Endodermal cell (in vitro differentiated cells): Measurements from ENCODE around the gene ARF6. TPM values are rescaled to one million over a fixed set of nuclear protein-coding genes. Genes with fewer than 3 reads are reported as not detected.
"Not testable (repeated sequence)": the region's sequence is repeated elsewhere in the genome, so short reads cannot be mapped to it uniquely, and the experiment has no call there.

Source experiments
- DNase-seq: peaks from one replicate; pipeline ENCODE4 v3.0.0-alpha.2; 2017
- H3K27ac ChIP-seq: 2 replicates; pipeline ENCODE4 v1.5.1; 2013; ENCODE audit warnings: mild to moderate bottlenecking, low read depth, low read length, moderate library complexity
- H3K27me3 ChIP-seq: 2 replicates; pipeline ENCODE4 v1.6.1; 2013; ENCODE audit warnings: mild to moderate bottlenecking, low read length, moderate library complexity; ENCODE audit not compliant: insufficient read depth, control insufficient read depth, poor library complexity, severe bottlenecking
- H3K36me3 ChIP-seq: 2 replicates; pipeline ENCODE4 v1.7.0; 2013; ENCODE audit warnings: mild to moderate bottlenecking, low read length, moderate library complexity; ENCODE audit not compliant: control insufficient read depth, insufficient read depth
- H3K4me1 ChIP-seq: one replicate; pipeline ENCODE4 v1.7.0; 2013; ENCODE audit warnings: low read length; ENCODE audit not compliant: control insufficient read depth, insufficient read depth
- H3K4me3 ChIP-seq: 2 replicates; pipeline ENCODE4 v1.5.1; 2013; ENCODE audit warnings: mild to moderate bottlenecking, low read length, moderate library complexity
- H3K9ac ChIP-seq: 2 replicates; pipeline ENCODE4 v1.6.1; 2013; ENCODE audit warnings: mild to moderate bottlenecking, low read length, moderate library complexity; ENCODE audit not compliant: poor library complexity, severe bottlenecking; ENCODE audit errors: extremely low read depth
- H3K9me3 ChIP-seq: 2 replicates; pipeline ENCODE4 v1.6.1; 2013; ENCODE audit warnings: mild to moderate bottlenecking, low read length, moderate library complexity; ENCODE audit not compliant: control insufficient read depth
- H3K27ac Mint-ChIP-seq: 2 replicates; pipeline ENCODE4 v1.8.0; 2020; ENCODE audit warnings: mixed read lengths
- H3K27me3 Mint-ChIP-seq: 2 replicates; pipeline ENCODE4 v1.8.0; 2021; ENCODE audit warnings: mild to moderate bottlenecking, mixed read lengths; ENCODE audit not compliant: insufficient read depth
- H3K36me3 Mint-ChIP-seq: 2 replicates; pipeline ENCODE4 v1.8.0; 2020; ENCODE audit warnings: low read depth, mixed read lengths
- H3K4me1 Mint-ChIP-seq: 2 replicates; pipeline ENCODE4 v1.8.0; 2020; ENCODE audit warnings: mixed read lengths
- H3K4me3 Mint-ChIP-seq: 2 replicates; pipeline ENCODE4 v1.8.0; 2020; ENCODE audit warnings: mild to moderate bottlenecking, moderate library complexity, mixed read lengths
- H3K9me3 Mint-ChIP-seq: 2 replicates; pipeline ENCODE4 v1.8.0; 2020; ENCODE audit warnings: mild to moderate bottlenecking, mixed read lengths
- WGBS, 2 experiments: methylation state at CpG; one replicate each; pipeline versions ENCODE4 v1.1.5 to v1.1.7; 2013; ENCODE audit warnings: missing lambda C conversion rate in 2 of 2, mixed read lengths in 1 of 2; ENCODE audit not compliant: insufficient coverage in 1 of 2, insufficient read length in 1 of 2; 5-methylcytosine and 5-hydroxymethylcytosine counted together
- total RNA-seq, 2 donors: library from RNA; stranded (reverse); fragmentation: NEBNext Ultra II Directional in 1 of 2; extraction: Animal tissue kit (Norgen Biotek cat#: 25700) in 1 of 2; gene quantifications; 2 replicates in 1 of 2; 3 replicates in 1 of 2; pipeline ENCODE4 v1.2.1, GENCODE V29; 2021
- TF ChIP-seq, protein P1 (sequence below): fragments of 200-600 bp; sonication (generic); conservative IDR thresholded peaks from 2 replicates; pipeline ENCODE4 v1.5.0; 2021; ENCODE audit warnings: antibody characterized with exemption, mild to moderate bottlenecking

Gene ARF6
- total RNA-seq, 2 donors from 2014 or later: 45.2 to 46.7 TPM

DNA sequence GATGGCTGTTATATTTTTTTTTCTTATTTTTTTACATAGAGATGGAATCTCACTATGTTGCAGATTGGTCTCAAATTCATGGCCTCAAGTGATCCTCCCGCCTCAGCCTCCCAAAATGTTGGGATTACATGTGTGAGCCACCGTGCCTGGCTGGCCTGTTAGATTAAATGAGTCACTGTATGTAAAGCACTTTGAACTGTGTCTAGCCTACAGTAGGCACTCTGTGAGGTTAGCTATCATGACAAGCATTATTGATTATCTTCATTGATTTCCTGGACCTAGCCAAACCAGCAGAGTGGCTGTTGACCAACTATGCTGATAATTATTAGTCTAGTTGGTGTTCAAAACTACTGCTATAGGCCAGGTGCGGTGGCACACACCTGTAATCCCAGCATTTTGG, 42.6 kb downstream of the ARF6 start:
- 94 to 97% methylated on average over 3 of the region's 3 CpGs for WGBS, 2 experiments
- Histone ChIP-seq H3K9me3 (no peaks in the 10 kb centered on the region), H3K27ac (no peak overlapping the region), H3K4me1 (no peaks in the 10 kb centered on the region), H3K4me3 (no peak overlapping the region), H3K27me3 (no peaks in the 10 kb centered on the region), H3K9ac (no peak overlapping the region), H3K36me3 (no peaks in the 10 kb centered on the region)
- Mint-ChIP-seq H3K27me3 (no peaks in the 10 kb centered on the region), H3K4me1 (no peaks in the 10 kb centered on the region), H3K9me3 (peaks cover 36% of the 10 kb centered on the region), H3K36me3 (peaks cover 2% of the 10 kb centered on the region), H3K4me3 (no peak overlapping the region), H3K27ac (no peak overlapping the region)
- no peak for DNase-seq
- TF ChIP-seq, protein P1, sequence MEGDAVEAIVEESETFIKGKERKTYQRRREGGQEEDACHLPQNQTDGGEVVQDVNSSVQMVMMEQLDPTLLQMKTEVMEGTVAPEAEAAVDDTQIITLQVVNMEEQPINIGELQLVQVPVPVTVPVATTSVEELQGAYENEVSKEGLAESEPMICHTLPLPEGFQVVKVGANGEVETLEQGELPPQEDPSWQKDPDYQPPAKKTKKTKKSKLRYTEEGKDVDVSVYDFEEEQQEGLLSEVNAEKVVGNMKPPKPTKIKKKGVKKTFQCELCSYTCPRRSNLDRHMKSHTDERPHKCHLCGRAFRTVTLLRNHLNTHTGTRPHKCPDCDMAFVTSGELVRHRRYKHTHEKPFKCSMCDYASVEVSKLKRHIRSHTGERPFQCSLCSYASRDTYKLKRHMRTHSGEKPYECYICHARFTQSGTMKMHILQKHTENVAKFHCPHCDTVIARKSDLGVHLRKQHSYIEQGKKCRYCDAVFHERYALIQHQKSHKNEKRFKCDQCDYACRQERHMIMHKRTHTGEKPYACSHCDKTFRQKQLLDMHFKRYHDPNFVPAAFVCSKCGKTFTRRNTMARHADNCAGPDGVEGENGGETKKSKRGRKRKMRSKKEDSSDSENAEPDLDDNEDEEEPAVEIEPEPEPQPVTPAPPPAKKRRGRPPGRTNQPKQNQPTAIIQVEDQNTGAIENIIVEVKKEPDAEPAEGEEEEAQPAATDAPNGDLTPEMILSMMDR: no peak

- WGBS, 2 experiments: 93% methylated on average over 2 of the region's 2 CpGs; no CpG with 5 or more reads in 1 of the 2 experiments
- H3K36me3 ChIP-seq, H3K36me3 Mint-ChIP-seq, H3K4me1 ChIP-seq, H3K27me3 Mint-ChIP-seq, H3K4me3 Mint-ChIP-seq, DNase-seq, H3K27ac ChIP-seq, H3K4me3 ChIP-seq, H3K9me3 ChIP-seq, H3K27ac Mint-ChIP-seq, H3K9ac ChIP-seq, H3K27me3 ChIP-seq, H3K4me1 Mint-ChIP-seq: not testable (repeated sequence)
- H3K9me3 Mint-ChIP-seq: peaks cover 36% of the 10 kb centered on the region
Observed at GRCh38 chr14:49936246-49936645, 43.4 kb downstream of the ARF6 start.

- not testable (repeated sequence) for H3K9me3 ChIP-seq, H3K27me3 ChIP-seq, H3K4me1 ChIP-seq, H3K36me3 Mint-ChIP-seq, H3K4me3 Mint-ChIP-seq, H3K4me3 ChIP-seq, H3K36me3 ChIP-seq, H3K27ac ChIP-seq, H3K9ac ChIP-seq, H3K27ac Mint-ChIP-seq, H3K4me1 Mint-ChIP-seq, DNase-seq, H3K27me3 Mint-ChIP-seq
- peaks cover 36% of the 10 kb centered on the region for H3K9me3 Mint-ChIP-seq
- WGBS, 2 experiments: 89 to 93% methylated on average over 5 of the region's 5 CpGs
Observed at GRCh38 chr14:49936882-49937281, 44.0 kb downstream of the ARF6 start.

- H3K27me3 Mint-ChIP-seq, H3K27ac ChIP-seq, H3K9me3 ChIP-seq, H3K4me3 Mint-ChIP-seq, H3K27me3 ChIP-seq, H3K36me3 ChIP-seq, DNase-seq, H3K4me1 ChIP-seq, H3K9ac ChIP-seq, H3K4me3 ChIP-seq, H3K27ac Mint-ChIP-seq, H3K4me1 Mint-ChIP-seq, H3K36me3 Mint-ChIP-seq: not testable (repeated sequence)
- peaks cover 36% of the 10 kb centered on the region for H3K9me3 Mint-ChIP-seq
- 67 to 84% methylated on average over 1 to 2 of the region's 2 CpGs for WGBS, 2 experiments
Observed at GRCh38 chr14:49939215-49939614, 46.3 kb downstream of the ARF6 start.
